Measurements from ENCODE around the gene CCDC68. TPM values are rescaled to one million over a fixed set of nuclear protein-coding genes. Genes with fewer than 3 reads are reported as not detected.

The CCDC68 gene
- total RNA-seq, 1 donor from 2014 or later: 2.2 TPM

GRCh38 chr18:54961016-54961423 lies 1.8 kb upstream of the CCDC68 start:
- no peaks in the 10 kb centered on the region for H3K36me3 Mint-ChIP-seq (ENCODE audit: insufficient read depth)
- peaks cover 7% of the 10 kb centered on the region for H3K4me1 Mint-ChIP-seq (ENCODE audit: low read depth)
- no peaks in the 10 kb centered on the region for H3K27me3 Mint-ChIP-seq
- no peak overlapping the region for H3K4me3 Mint-ChIP-seq (ENCODE audit: low read depth)
- peaks cover 2% of the 10 kb centered on the region for H3K9me3 Mint-ChIP-seq (ENCODE audit: low read depth)
- no peak for DNase-seq (ENCODE audit: low spot score, unreplicated experiment)
- no peak for TF ChIP-seq CTCF (IDR thresholded peaks at IDR 0.05; ENCODE audit: unreplicated experiment)
- no peak overlapping the region for H3K27ac Mint-ChIP-seq

- H3K9me3 Mint-ChIP-seq (ENCODE audit: low read depth): peaks cover 2% of the 10 kb centered on the region
- no peak overlapping the region for H3K27ac Mint-ChIP-seq
- peaks cover 5% of the 10 kb centered on the region for H3K4me1 Mint-ChIP-seq (ENCODE audit: low read depth)
- no peak for DNase-seq (ENCODE audit: low spot score, unreplicated experiment)
- H3K27me3 Mint-ChIP-seq: no peaks in the 10 kb centered on the region
- no peaks in the 10 kb centered on the region for H3K36me3 Mint-ChIP-seq (ENCODE audit: insufficient read depth)
- H3K4me3 Mint-ChIP-seq (ENCODE audit: low read depth): no peak overlapping the region
- no peak for TF ChIP-seq CTCF (IDR thresholded peaks at IDR 0.05; ENCODE audit: unreplicated experiment)
These were observed 936 bp upstream of the CCDC68 start for GRCh38 chr18:54960197-54960596.

GRCh38 chr18:54957996-54958395 lies 1.3 kb downstream of the CCDC68 start:
- no peak for TF ChIP-seq CTCF (IDR thresholded peaks at IDR 0.05; ENCODE audit: unreplicated experiment)
- Mint-ChIP-seq H3K27ac (no peak overlapping the region), H3K36me3 (ENCODE audit: insufficient read depth) (no peaks in the 10 kb centered on the region), H3K27me3 (no peaks in the 10 kb centered on the region), H3K4me1 (ENCODE audit: low read depth) (peaks cover 5% of the 10 kb centered on the region), H3K4me3 (ENCODE audit: low read depth) (no peak overlapping the region), H3K9me3 (ENCODE audit: low read depth) (peaks cover 2% of the 10 kb centered on the region)
- DNase-seq (ENCODE audit: low spot score, unreplicated experiment): no peak

- Mint-ChIP-seq H3K4me1 (ENCODE audit: low read depth) (peaks cover 5% of the 10 kb centered on the region), H3K4me3 (ENCODE audit: low read depth) (no peak overlapping the region), H3K36me3 (ENCODE audit: insufficient read depth) (no peaks in the 10 kb centered on the region), H3K27me3 (no peaks in the 10 kb centered on the region), H3K9me3 (ENCODE audit: low read depth) (peaks cover 2% of the 10 kb centered on the region), H3K27ac (no peak overlapping the region)
- DNase-seq (ENCODE audit: low spot score, unreplicated experiment): no peak
- no peak for TF ChIP-seq CTCF (IDR thresholded peaks at IDR 0.05; ENCODE audit: unreplicated experiment)
These were observed 1.9 kb downstream of the CCDC68 start for GRCh38 chr18:54957296-54957832.

GRCh38 chr18:54956506-54956905 lies 2.8 kb downstream of the CCDC68 start:
- Mint-ChIP-seq H3K27me3 (no peaks in the 10 kb centered on the region), H3K9me3 (ENCODE audit: low read depth) (peaks cover 2% of the 10 kb centered on the region), H3K4me1 (ENCODE audit: low read depth) (peaks cover 5% of the 10 kb centered on the region), H3K36me3 (ENCODE audit: insufficient read depth) (no peaks in the 10 kb centered on the region), H3K27ac (no peak overlapping the region), H3K4me3 (ENCODE audit: low read depth) (no peak overlapping the region)
- TF ChIP-seq CTCF (IDR thresholded peaks at IDR 0.05; ENCODE audit: unreplicated experiment): no peak
- DNase-seq (ENCODE audit: low spot score, unreplicated experiment): no peak

All from progenitor cell of endocrine pancreas (in vitro differentiated cells).